SKM-1 (cell line): Measurements from ENCODE around the gene RUNX2.

Source experiments
- DNase-seq: peaks from one replicate; lab custom pipeline; 2025; ENCODE audit not compliant: unreplicated experiment; lab: John Stamatoyannopoulos, UW

RUNX2 gene

GRCh38 chr6:45576648-45577624 is 248.8 kb downstream of the RUNX2 start:
- no peak for DNase-seq

- DNase-seq = no peak
Observed at GRCh38 chr6:45577836-45578504, 249.8 kb downstream of the RUNX2 start.

GRCh38 chr6:45584127-45584526 is 256.0 kb downstream of the RUNX2 start:
- no peak for DNase-seq

GRCh38 chr6:45586216-45587171 is 258.4 kb downstream of the RUNX2 start:
- DNase-seq = no peak

- no peak for DNase-seq
Observed at GRCh38 chr6:45587229-45588060, 259.3 kb downstream of the RUNX2 start.

GRCh38 chr6:45589367-45589766 is 261.2 kb downstream of the RUNX2 start:
- no peak for DNase-seq

- DNase-seq = no peak
Observed at GRCh38 chr6:45590226-45590625, 262.1 kb downstream of the RUNX2 start.

- no peak for DNase-seq
Observed at GRCh38 chr6:45590696-45591184, 262.6 kb downstream of the RUNX2 start.

GRCh38 chr6:45591306-45591705 is 263.2 kb downstream of the RUNX2 start:
- no peak for DNase-seq

GRCh38 chr6:45591890-45592289 is 263.8 kb downstream of the RUNX2 start:
- DNase-seq = no peak

- DNase-seq = no peak
Observed at GRCh38 chr6:45592991-45593390, 264.9 kb downstream of the RUNX2 start.

- no peak for DNase-seq
Observed at GRCh38 chr6:45595010-45595851, 267.1 kb downstream of the RUNX2 start.

GRCh38 chr6:45597424-45597823 is 269.3 kb downstream of the RUNX2 start:
- DNase-seq = no peak

- no peak for DNase-seq
Observed at GRCh38 chr6:45599053-45599452, 270.9 kb downstream of the RUNX2 start.

- DNase-seq = no peak
Observed at GRCh38 chr6:45605971-45606370, 277.8 kb downstream of the RUNX2 start.

GRCh38 chr6:45606831-45607400 is 278.8 kb downstream of the RUNX2 start:
- DNase-seq = no peak

GRCh38 chr6:45607798-45608197 is 279.7 kb downstream of the RUNX2 start:
- no peak for DNase-seq

- DNase-seq = no peak
Observed at GRCh38 chr6:45608252-45608913, 280.3 kb downstream of the RUNX2 start.
